ENCODE data around the gene SLC22A23.
A peak's percentile ranks its signal among the peaks of the same experiment; 100 is the strongest.

Gene SLC22A23

GRCh38 chr6:3371222-3371949 lies 85.5 kb downstream of the SLC22A23 start:
- H3K9me3 ChIP-seq (ENCODE audit: control insufficient read depth, insufficient read depth, low read length) = no peaks in the 10 kb centered on the region
- no peaks in the 10 kb centered on the region for H3K27me3 ChIP-seq (ENCODE audit: control insufficient read depth, insufficient read depth, low read length)
- no peak overlapping the region for H3K4me3 ChIP-seq (ENCODE audit: low read depth, low read length)
- no peak overlapping the region for H3K27ac ChIP-seq (ENCODE audit: low read depth, low read length)
- no peaks in the 10 kb centered on the region for H3K4me1 ChIP-seq (ENCODE audit: control insufficient read depth, insufficient read depth, low read length)
- H3K36me3 ChIP-seq (ENCODE audit: control insufficient read depth, insufficient read depth, low read length) = no peaks in the 10 kb centered on the region
- no peak overlapping the region for H3K9ac ChIP-seq (ENCODE audit: low read depth, low read length)

GRCh38 chr6:3370361-3371221 lies 86.3 kb downstream of the SLC22A23 start:
- no peaks in the 10 kb centered on the region for H3K4me1 ChIP-seq (ENCODE audit: control insufficient read depth, insufficient read depth, low read length)
- H3K27me3 ChIP-seq (ENCODE audit: control insufficient read depth, insufficient read depth, low read length) = no peaks in the 10 kb centered on the region
- H3K27ac ChIP-seq (ENCODE audit: low read depth, low read length) = no peak overlapping the region
- H3K9ac ChIP-seq (ENCODE audit: low read depth, low read length) = no peak overlapping the region
- no peaks in the 10 kb centered on the region for H3K36me3 ChIP-seq (ENCODE audit: control insufficient read depth, insufficient read depth, low read length)
- no peak overlapping the region for H3K4me3 ChIP-seq (ENCODE audit: low read depth, low read length)
- no peaks in the 10 kb centered on the region for H3K9me3 ChIP-seq (ENCODE audit: control insufficient read depth, insufficient read depth, low read length)

GRCh38 chr6:3369985-3370360 lies 86.9 kb downstream of the SLC22A23 start:
- no peak overlapping the region for H3K4me3 ChIP-seq (ENCODE audit: low read depth, low read length)
- no peaks in the 10 kb centered on the region for H3K4me1 ChIP-seq (ENCODE audit: control insufficient read depth, insufficient read depth, low read length)
- H3K36me3 ChIP-seq (ENCODE audit: control insufficient read depth, insufficient read depth, low read length) = no peaks in the 10 kb centered on the region
- H3K9me3 ChIP-seq (ENCODE audit: control insufficient read depth, insufficient read depth, low read length) = no peaks in the 10 kb centered on the region
- no peak overlapping the region for H3K9ac ChIP-seq (ENCODE audit: low read depth, low read length)
- H3K27ac ChIP-seq (ENCODE audit: low read depth, low read length) = no peak overlapping the region
- H3K27me3 ChIP-seq (ENCODE audit: control insufficient read depth, insufficient read depth, low read length) = no peaks in the 10 kb centered on the region

GRCh38 chr6:3368685-3369084 lies 88.2 kb downstream of the SLC22A23 start:
- H3K4me1 ChIP-seq (ENCODE audit: control insufficient read depth, insufficient read depth, low read length) = 0 out of 2 replicates have a peak, but pooled peaks cover 3% of the 10 kb centered on the region
- no peaks in the 10 kb centered on the region for H3K9me3 ChIP-seq (ENCODE audit: control insufficient read depth, insufficient read depth, low read length)
- H3K4me3 ChIP-seq (ENCODE audit: low read depth, low read length) = no peak overlapping the region
- no peaks in the 10 kb centered on the region for H3K36me3 ChIP-seq (ENCODE audit: control insufficient read depth, insufficient read depth, low read length)
- H3K27ac ChIP-seq (ENCODE audit: low read depth, low read length) = no peak overlapping the region
- no peak overlapping the region for H3K9ac ChIP-seq (ENCODE audit: low read depth, low read length)
- no peaks in the 10 kb centered on the region for H3K27me3 ChIP-seq (ENCODE audit: control insufficient read depth, insufficient read depth, low read length)

GRCh38 chr6:3367630-3368029 lies 89.2 kb downstream of the SLC22A23 start:
- H3K9ac ChIP-seq (ENCODE audit: low read depth, low read length) = no peak overlapping the region
- no peak overlapping the region for H3K4me3 ChIP-seq (ENCODE audit: low read depth, low read length)
- H3K27ac ChIP-seq (ENCODE audit: low read depth, low read length) = no peak overlapping the region
- H3K27me3 ChIP-seq (ENCODE audit: control insufficient read depth, insufficient read depth, low read length) = no peaks in the 10 kb centered on the region
- H3K4me1 ChIP-seq (ENCODE audit: control insufficient read depth, insufficient read depth, low read length) = 0 out of 2 replicates have a peak, but pooled peaks cover 3% of the 10 kb centered on the region
- no peaks in the 10 kb centered on the region for H3K9me3 ChIP-seq (ENCODE audit: control insufficient read depth, insufficient read depth, low read length)
- H3K36me3 ChIP-seq (ENCODE audit: control insufficient read depth, insufficient read depth, low read length) = no peaks in the 10 kb centered on the region

GRCh38 chr6:3366596-3367413 lies 90.0 kb downstream of the SLC22A23 start:
- Histone ChIP-seq H3K9me3 (ENCODE audit: control insufficient read depth, insufficient read depth, low read length) (no peaks in the 10 kb centered on the region), H3K27me3 (ENCODE audit: control insufficient read depth, insufficient read depth, low read length) (no peaks in the 10 kb centered on the region), H3K36me3 (ENCODE audit: control insufficient read depth, insufficient read depth, low read length) (no peaks in the 10 kb centered on the region), H3K4me1 (ENCODE audit: control insufficient read depth, insufficient read depth, low read length) (0 out of 2 replicates have a peak, but pooled peaks cover 3% of the 10 kb centered on the region), H3K9ac (ENCODE audit: low read depth, low read length) (no peak overlapping the region), H3K27ac (ENCODE audit: low read depth, low read length) (no peak overlapping the region), H3K4me3 (ENCODE audit: low read depth, low read length) (no peak overlapping the region)

- Histone ChIP-seq H3K4me1 (ENCODE audit: control insufficient read depth, insufficient read depth, low read length) (0 out of 2 replicates have a peak, but pooled peaks cover 3% of the 10 kb centered on the region), H3K4me3 (ENCODE audit: low read depth, low read length) (no peak overlapping the region), H3K27ac (ENCODE audit: low read depth, low read length) (no peak overlapping the region), H3K9ac (ENCODE audit: low read depth, low read length) (no peak overlapping the region), H3K9me3 (ENCODE audit: control insufficient read depth, insufficient read depth, low read length) (no peaks in the 10 kb centered on the region), H3K36me3 (ENCODE audit: control insufficient read depth, insufficient read depth, low read length) (no peaks in the 10 kb centered on the region), H3K27me3 (ENCODE audit: control insufficient read depth, insufficient read depth, low read length) (no peaks in the 10 kb centered on the region)
Measured at GRCh38 chr6:3364391-3364790, 92.5 kb downstream of the SLC22A23 start.

GRCh38 chr6:3363296-3364025 lies 93.4 kb downstream of the SLC22A23 start:
- Histone ChIP-seq H3K9me3 (ENCODE audit: control insufficient read depth, insufficient read depth, low read length) (no peaks in the 10 kb centered on the region), H3K36me3 (ENCODE audit: control insufficient read depth, insufficient read depth, low read length) (no peaks in the 10 kb centered on the region), H3K4me1 (ENCODE audit: control insufficient read depth, insufficient read depth, low read length) (0 out of 2 replicates have a peak, but pooled peaks cover 3% of the 10 kb centered on the region), H3K4me3 (ENCODE audit: low read depth, low read length) (no peak overlapping the region), H3K27ac (ENCODE audit: low read depth, low read length) (no peak overlapping the region), H3K9ac (ENCODE audit: low read depth, low read length) (no peak overlapping the region), H3K27me3 (ENCODE audit: control insufficient read depth, insufficient read depth, low read length) (no peaks in the 10 kb centered on the region)

GRCh38 chr6:3361312-3362037 lies 95.4 kb downstream of the SLC22A23 start:
- H3K4me3 ChIP-seq (ENCODE audit: low read depth, low read length) = no peak overlapping the region
- H3K9ac ChIP-seq (ENCODE audit: low read depth, low read length) = no peak overlapping the region
- no peaks in the 10 kb centered on the region for H3K27me3 ChIP-seq (ENCODE audit: control insufficient read depth, insufficient read depth, low read length)
- peaks cover 17% of the 10 kb centered on the region for H3K4me1 ChIP-seq (ENCODE audit: control insufficient read depth, insufficient read depth, low read length)
- H3K36me3 ChIP-seq (ENCODE audit: control insufficient read depth, insufficient read depth, low read length) = no peaks in the 10 kb centered on the region
- H3K27ac ChIP-seq (ENCODE audit: low read depth, low read length) = no peak overlapping the region
- H3K9me3 ChIP-seq (ENCODE audit: control insufficient read depth, insufficient read depth, low read length) = no peaks in the 10 kb centered on the region

GRCh38 chr6:3360727-3361045 lies 96.2 kb downstream of the SLC22A23 start:
- Histone ChIP-seq H3K36me3 (ENCODE audit: control insufficient read depth, insufficient read depth, low read length) (no peaks in the 10 kb centered on the region), H3K9me3 (ENCODE audit: control insufficient read depth, insufficient read depth, low read length) (no peaks in the 10 kb centered on the region), H3K4me3 (ENCODE audit: low read depth, low read length) (no peak overlapping the region), H3K27me3 (ENCODE audit: control insufficient read depth, insufficient read depth, low read length) (no peaks in the 10 kb centered on the region), H3K9ac (ENCODE audit: low read depth, low read length) (no peak overlapping the region), H3K4me1 (ENCODE audit: control insufficient read depth, insufficient read depth, low read length) (peaks cover 19% of the 10 kb centered on the region), H3K27ac (ENCODE audit: low read depth, low read length) (peak overlapping the region; percentile 53)

Data from HUES48 (cell line).